Endothelial cell of umbilical vein (primary cell): ENCODE data around the gene PLD6. TPM values are rescaled to one million over a fixed set of nuclear protein-coding genes. Genes with fewer than 3 reads are reported as not detected.

Experiments
- BruUV-seq: library from RNA; stranded (reverse); fragments of 400-500 nt; replicated peaks from 2 replicates; lab custom pipeline; 2021; lab: Mats Ljungman, UMichigan
- CTCF ChIA-PET: fragments of 300-600, 350-600 bp; sonication (Branson Sonifier 250); formaldehyde crosslinking; loops from one replicate; lab custom pipeline; 2021; ENCODE audit warnings: antibody characterized with exemption, inconsistent platforms; lab: Charles Lee
- POLR2A ChIA-PET: fragments of 300-600, 350-600 bp; sonication (Branson Sonifier 250); formaldehyde crosslinking; loops from one replicate; lab custom pipeline; 2021; ENCODE audit warnings: antibody characterized with exemption, inconsistent platforms; lab: Charles Lee
- DNase-seq: peaks from one replicate; pipeline ENCODE4 v3.0.0-alpha.2; 2011; ENCODE audit warnings: low read depth, low spot score
- FAIRE-seq: peaks from 2 replicates; lab custom pipeline; 2011; peaks lifted over from hg19 to GRCh38; lab: Jason Lieb, UNC
- H2AFZ ChIP-seq: 2 replicates; pipeline ENCODE4 v1.6.0; 2012; ENCODE audit warnings: low read depth, low read length, control low read depth, inconsistent platforms
- H3K27ac ChIP-seq: 2 replicates; pipeline ENCODE4 v1.5.1; 2011; ENCODE audit warnings: low read depth, mild to moderate bottlenecking, control low read depth, low read length, moderate library complexity; ENCODE audit not compliant: insufficient read depth
- H3K27me3 ChIP-seq, 2 experiments: 2 replicates each; pipeline versions ENCODE4 v1.6.0 to v1.6.1; 2011; ENCODE audit warnings: low read length in 2 of 2, mixed read lengths in 1 of 2; ENCODE audit not compliant: control insufficient read depth in 2 of 2, insufficient read depth in 2 of 2
- H3K36me3 ChIP-seq, 2 experiments: 2 replicates in 1 of 2; 3 replicates in 1 of 2; pipeline ENCODE4 v1.5.1; 2011; ENCODE audit warnings: low read length in 2 of 2, mild to moderate bottlenecking in 1 of 2, moderate library complexity in 1 of 2; ENCODE audit not compliant: control insufficient read depth in 2 of 2, insufficient read depth in 2 of 2; ENCODE audit errors: extremely low read depth in 1 of 2
- H3K4me1 ChIP-seq: 3 replicates; pipeline ENCODE4 v1.5.1; 2011; ENCODE audit warnings: mild to moderate bottlenecking, low read length; ENCODE audit not compliant: control insufficient read depth, insufficient read depth; ENCODE audit errors: extremely low read depth
- H3K4me2 ChIP-seq: 2 replicates; pipeline ENCODE4 v1.6.1; 2011; ENCODE audit warnings: low read length, control low read depth, mixed read lengths; ENCODE audit not compliant: insufficient read depth
- H3K4me3 ChIP-seq, 3 experiments: fragments of 200-600 bp in 1 of 3; sonication (generic), shearing (Covaris generic) in 1 of 3; replicated peaks in 1 of 3; 2 replicates each; pipeline ENCODE4 v1.5.1; 2011 to 2016; ENCODE audit warnings: control low read depth in 3 of 3, low read length in 3 of 3, mild to moderate bottlenecking in 2 of 3, inconsistent platforms in 1 of 3, low read depth in 1 of 3, moderate library complexity in 1 of 3; ENCODE audit not compliant: insufficient read depth in 1 of 3
- H3K79me2 ChIP-seq: 2 replicates; pipeline ENCODE4 v1.6.0; 2012; ENCODE audit warnings: low read length, inconsistent platforms; ENCODE audit not compliant: control insufficient read depth, insufficient read depth
- H3K9ac ChIP-seq: replicated peaks from 2 replicates; pipeline ENCODE3; 2011; ENCODE audit warnings: low read length, control low read depth; ENCODE audit not compliant: insufficient read depth; ENCODE audit errors: extremely low read depth
- H3K9me1 ChIP-seq: replicated peaks from 3 replicates; pipeline ENCODE4 v1.6.0; 2011; ENCODE audit warnings: mild to moderate bottlenecking, low read length; ENCODE audit not compliant: control insufficient read depth, insufficient read depth; ENCODE audit errors: extremely low read depth
- H3K9me3 ChIP-seq: replicated peaks from 2 replicates; pipeline ENCODE4 v1.5.1; 2012; ENCODE audit warnings: low read length, inconsistent platforms; ENCODE audit not compliant: control insufficient read depth, insufficient read depth
- H4K20me1 ChIP-seq: replicated peaks from 2 replicates; pipeline ENCODE3; 2011; ENCODE audit warnings: mild to moderate bottlenecking, low read length; ENCODE audit not compliant: control insufficient read depth, insufficient read depth; ENCODE audit errors: extremely low read depth
- CTCF ChIP-seq, 2 donors: IDR thresholded peaks; 1 replicate in 1 of 2; 2 replicates in 1 of 2; pipeline ENCODE4 v1.5.1; 2011; ENCODE audit warnings: low read length in 2 of 2, mild to moderate bottlenecking in 2 of 2, moderate library complexity in 2 of 2, control low read depth in 1 of 2, inconsistent platforms in 1 of 2, low read depth in 1 of 2; ENCODE audit not compliant: insufficient read depth in 1 of 2; ENCODE audit errors: extremely low read depth in 1 of 2
- FOS ChIP-seq: IDR thresholded peaks from 2 replicates; pipeline ENCODE4 v1.6.1; 2011; ENCODE audit warnings: mild to moderate bottlenecking, low read length, moderate library complexity, borderline replicate concordance; ENCODE audit not compliant: insufficient read depth
- JUN ChIP-seq: IDR thresholded peaks from 2 replicates; pipeline ENCODE4 v1.6.1; 2011; ENCODE audit warnings: borderline replicate concordance, low read depth; ENCODE audit not compliant: insufficient read length, insufficient read depth
- POLR2A ChIP-seq: IDR thresholded peaks from 2 replicates; pipeline ENCODE4 v1.6.1; 2012; ENCODE audit warnings: low read depth, mild to moderate bottlenecking, control low read depth, low read length
- dilution Hi-C: fragments of 300-500 bp; cut with MboI; formaldehyde crosslinking; loops from one replicate; pipeline ENCODE4 v1.15.0; 2019; ENCODE audit warnings: low sequenced_read_pairs; ENCODE audit not compliant: extremely low pct_ligation_motif_present
- intact Hi-C: fragments of 100-400 bp; cut with micrococcal nuclease; formaldehyde crosslinking; loops from one replicate; pipeline ENCODE4 v1.10.0; 2022
- polyA plus RNA-seq, 4 experiments: library from polyadenylated mRNA; depleted of rRNA in 3 of 4; stranded (reverse) in 3 of 4; unstranded in 1 of 4; fragments of >200 nt; gene quantifications; 2 replicates each; pipeline versions ENCODE4 v1.2.1 to v1.2.3, GENCODE V29; 2011 to 2012; ENCODE audit warnings: missing spikeins in 1 of 4
- total RNA-seq: library from RNA; stranded (reverse); gene quantifications from 2 replicates; pipeline ENCODE4 v1.2.3, GENCODE V29; 2021
- TF ChIP-seq, protein P1 (sequence below): IDR thresholded peaks from 2 replicates; pipeline ENCODE4 v1.6.1; 2011; ENCODE audit not compliant: insufficient read depth, insufficient read length

The PLD6 gene
- total and polyA plus RNA-seq, 2 donors (not counting 3 experiments of a cell fraction or from before 2014, with no cell fraction given) = 2.9 to 4.4 TPM

GRCh38 chr17:17188586-17188985, 17.5 kb downstream of the PLD6 start:
- Histone ChIP-seq H4K20me1 (no peaks in the 10 kb centered on the region), H3K4me3 (no peak overlapping the region), H3K36me3 (peaks cover 2 to 6% of the 10 kb centered on the region in 2 experiments), H3K27ac (no peak overlapping the region), H3K9me1 (no peaks in the 10 kb centered on the region), H3K9me3 (no peaks in the 10 kb centered on the region), H3K9ac (no peak overlapping the region), H3K79me2 (no peaks in the 10 kb centered on the region), H3K4me2 (no peak overlapping the region), H3K27me3 (no peaks in the 10 kb centered on the region), H2AFZ (no peak overlapping the region), H3K4me1 (peaks cover 44% of the 10 kb centered on the region)
- TF ChIP-seq JUN (no peak), CTCF (IDR thresholded peaks at IDR 0.05; ENCODE audit: extremely low read depth in 1 of 2, insufficient read depth in 1 of 2, low read depth in 1 of 2, low read length in 2 of 2) (no peak), FOS (no peak), POLR2A (no peak)
- TF ChIP-seq, protein P1, sequence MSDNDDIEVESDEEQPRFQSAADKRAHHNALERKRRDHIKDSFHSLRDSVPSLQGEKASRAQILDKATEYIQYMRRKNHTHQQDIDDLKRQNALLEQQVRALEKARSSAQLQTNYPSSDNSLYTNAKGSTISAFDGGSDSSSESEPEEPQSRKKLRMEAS = no peak
- dilution Hi-C loops (no loop called here), intact Hi-C loops (no loop called here)
- BruUV-seq = no TSS peak
- no peak for DNase-seq
- ChIA-PET CTCF (interaction anchor here (3.4 kb wide), 1 partner anchor 16 kb away, joined by 12 read pairs; no protein-coding TSS in a partner anchor), POLR2A (no interaction called here)
- FAIRE-seq = no peak
